ENCODE results near the gene YKT6.

The YKT6 gene

GRCh38 chr7:44235582-44236332, 35.0 kb downstream of the YKT6 start:
- no peak for DNase-seq (ENCODE audit: low spot score)

GRCh38 chr7:44236333-44236728, 35.6 kb downstream of the YKT6 start:
- DNase-seq (ENCODE audit: low spot score): no peak

- DNase-seq (ENCODE audit: low spot score): no peak
These were observed 36.9 kb downstream of the YKT6 start for GRCh38 chr7:44237696-44238095.

- DNase-seq (ENCODE audit: low spot score): no peak
These were observed 37.4 kb downstream of the YKT6 start for GRCh38 chr7:44238116-44238695.

GRCh38 chr7:44239361-44239760, 38.6 kb downstream of the YKT6 start:
- DNase-seq (ENCODE audit: low spot score): no peak

- no peak for DNase-seq (ENCODE audit: low spot score)
These were observed 39.6 kb downstream of the YKT6 start for GRCh38 chr7:44240376-44240775.

- peak; percentile 95 for DNase-seq (ENCODE audit: low spot score)
These were observed 40.3 kb downstream of the YKT6 start for GRCh38 chr7:44240983-44241510.

- no peak for DNase-seq (ENCODE audit: low spot score)
These were observed 41.3 kb downstream of the YKT6 start for GRCh38 chr7:44242091-44242490.

- peak; percentile 56 for DNase-seq (ENCODE audit: low spot score)
These were observed 43.5 kb downstream of the YKT6 start for GRCh38 chr7:44244282-44244681.

GRCh38 chr7:44246396-44247113, 45.8 kb downstream of the YKT6 start:
- DNase-seq (ENCODE audit: low spot score): no peak

- DNase-seq (ENCODE audit: low spot score): no peak
These were observed 47.3 kb downstream of the YKT6 start for GRCh38 chr7:44247868-44248651.

GRCh38 chr7:44249639-44250234, 49.0 kb downstream of the YKT6 start:
- DNase-seq (ENCODE audit: low spot score): no peak

GRCh38 chr7:44251269-44251668, 50.5 kb downstream of the YKT6 start:
- no peak for DNase-seq (ENCODE audit: low spot score)

GRCh38 chr7:44251881-44252280, 51.1 kb downstream of the YKT6 start:
- DNase-seq (ENCODE audit: low spot score): no peak

GRCh38 chr7:44256459-44256858, 55.7 kb downstream of the YKT6 start:
- DNase-seq (ENCODE audit: low spot score): no peak

- no peak for DNase-seq (ENCODE audit: low spot score)
These were observed 56.4 kb downstream of the YKT6 start for GRCh38 chr7:44257213-44257612.

- DNase-seq (ENCODE audit: low spot score): peak; percentile 89
These were observed 57.0 kb downstream of the YKT6 start for GRCh38 chr7:44257618-44258422.

- no peak for DNase-seq (ENCODE audit: low spot score)
These were observed 57.6 kb downstream of the YKT6 start for GRCh38 chr7:44258423-44258760.

GRCh38 chr7:44258865-44259546, 58.2 kb downstream of the YKT6 start:
- no peak for DNase-seq (ENCODE audit: low spot score)
